Measurements from ENCODE around the gene UGT1A4.
"Not testable (repeated sequence)": the region's sequence is repeated elsewhere in the genome, so short reads cannot be mapped to it uniquely, and the experiment has no call there.

- not testable (repeated sequence) for TF ChIP-seq REST (IDR thresholded peaks at IDR 0.05; ENCODE audit: low read depth, low read length); CBX5 (IDR thresholded peaks at IDR 0.05; ENCODE audit: low read depth); CHD2 (IDR thresholded peaks at IDR 0.05; ENCODE audit: borderline replicate concordance, low read depth, low read length); CTCF (IDR thresholded peaks at IDR 0.05 in 2 of 3, conservative IDR thresholded peaks at IDR 0.05 in 1 of 3; ENCODE audit: control insufficient read depth in 2 of 3, extremely low read depth in 1 of 3, insufficient read depth in 1 of 3, low read depth in 3 of 3, low read length in 3 of 3); CREB1 (IDR thresholded peaks at IDR 0.05; ENCODE audit: low read depth)
Observed at GRCh38 chr2:233751212-233752009, 32.9 kb downstream of the UGT1A4 start.

All from GM12878 (cell line).